ACHN (cell line): ENCODE data around the gene ACSS3.
A peak's percentile ranks its signal among the peaks of the same experiment; 100 is the strongest.
"Not testable (repeated sequence)": the region's sequence is repeated elsewhere in the genome, so short reads cannot be mapped to it uniquely, and the experiment has no call there.

ENCODE experiments used
- DNase-seq: peaks from one replicate; pipeline ENCODE4 v3.0.0-alpha.2; 2015
- in situ Hi-C: cut with HindIII; loops from 2 replicates; pipeline ENCODE4 v1.10.0; 2017; ENCODE audit warnings: low sequenced_read_pairs, low pct_ligation_motif_present, low pct_unique_long_range_greater_than_20kb

Gene ACSS3

GRCh38 chr12:81208187-81208911 is 130.5 kb downstream of the ACSS3 start:
- in situ Hi-C loops = no loop called here
- DNase-seq = no peak

GRCh38 chr12:81209012-81209411 is 131.1 kb downstream of the ACSS3 start:
- DNase-seq = no peak
- in situ Hi-C loops = no loop called here

- in situ Hi-C loops = not testable (repeated sequence)
- peak; percentile 85 for DNase-seq
Measured at GRCh38 chr12:81209772-81210225, 131.9 kb downstream of the ACSS3 start.

- in situ Hi-C loops = no loop called here
- no peak for DNase-seq
Measured at GRCh38 chr12:81211306-81211705, 133.4 kb downstream of the ACSS3 start.

- in situ Hi-C loops = no loop called here
- no peak for DNase-seq
Measured at GRCh38 chr12:81212996-81213696, 135.3 kb downstream of the ACSS3 start.

GRCh38 chr12:81216739-81217138 is 138.9 kb downstream of the ACSS3 start:
- no peak for DNase-seq
- in situ Hi-C loops = no loop called here

GRCh38 chr12:81221681-81222080 is 143.8 kb downstream of the ACSS3 start:
- in situ Hi-C loops = no loop called here
- DNase-seq = no peak

GRCh38 chr12:81222846-81223592 is 145.1 kb downstream of the ACSS3 start:
- peak; percentile 55 for DNase-seq
- in situ Hi-C loops = no loop called here

GRCh38 chr12:81224626-81225025 is 146.7 kb downstream of the ACSS3 start:
- peak; percentile 58 for DNase-seq
- in situ Hi-C loops = no loop called here

GRCh38 chr12:81229759-81230158 is 151.9 kb downstream of the ACSS3 start:
- no peak for DNase-seq
- in situ Hi-C loops = no loop called here

- in situ Hi-C loops = no loop called here
- no peak for DNase-seq
Measured at GRCh38 chr12:81231574-81232368, 153.9 kb downstream of the ACSS3 start.

GRCh38 chr12:81245458-81245857 is 167.6 kb downstream of the ACSS3 start:
- DNase-seq = no peak
- in situ Hi-C loops = no loop called here

- DNase-seq = no peak
- in situ Hi-C loops = no loop called here
Measured at GRCh38 chr12:81245907-81246570, 168.2 kb downstream of the ACSS3 start.

- in situ Hi-C loops = no loop called here
- no peak for DNase-seq
Measured at GRCh38 chr12:81249976-81250375, 172.1 kb downstream of the ACSS3 start.

- in situ Hi-C loops = no loop called here
Measured at GRCh38 chr12:81252228-81252627, 174.3 kb downstream of the ACSS3 start.

GRCh38 chr12:81253360-81253759 is 175.5 kb downstream of the ACSS3 start:
- DNase-seq = no peak
- in situ Hi-C loops = no loop called here

More at GRCh38 chr12:81252228-81252627, 174.3 kb downstream of the ACSS3 start:
- DNase-seq = no peak

- in situ Hi-C loops = no loop called here
- no peak for DNase-seq
Measured at GRCh38 chr12:81255456-81255855, 177.6 kb downstream of the ACSS3 start.

- in situ Hi-C loops = no loop called here
- DNase-seq = no peak
Measured at GRCh38 chr12:81255947-81256346, 178.1 kb downstream of the ACSS3 start.
